GM12874 (cell line): ENCODE data around the gene FANCG.

Source experiments
- CTCF ChIP-seq: IDR thresholded peaks from 2 replicates; pipeline ENCODE4 v1.5.1; 2011; ENCODE audit warnings: low read depth, mild to moderate bottlenecking, control low read depth, low read length, moderate library complexity; ENCODE audit not compliant: insufficient read depth

Gene FANCG

DNA sequence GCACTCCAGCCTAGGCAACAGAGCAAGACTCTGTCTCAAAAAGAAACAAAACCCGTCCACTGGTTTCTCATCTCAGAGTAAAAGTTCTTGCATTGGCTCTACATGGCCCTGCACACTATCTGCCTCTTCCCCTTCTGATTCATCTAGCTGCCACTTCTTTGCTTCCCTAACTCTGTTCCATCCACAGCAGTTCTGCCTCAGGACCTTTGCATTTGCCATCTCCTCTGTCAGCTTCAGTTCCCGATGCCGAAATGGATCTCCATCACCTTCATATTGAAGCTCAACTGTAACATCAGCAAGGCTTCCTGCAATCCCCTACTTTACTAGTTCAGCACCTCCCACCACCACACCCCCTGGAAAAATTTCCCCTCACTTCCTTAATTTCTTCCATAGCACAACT, 17.8 kb upstream of the FANCG start:
- TF ChIP-seq CTCF, result no peak

DNA sequence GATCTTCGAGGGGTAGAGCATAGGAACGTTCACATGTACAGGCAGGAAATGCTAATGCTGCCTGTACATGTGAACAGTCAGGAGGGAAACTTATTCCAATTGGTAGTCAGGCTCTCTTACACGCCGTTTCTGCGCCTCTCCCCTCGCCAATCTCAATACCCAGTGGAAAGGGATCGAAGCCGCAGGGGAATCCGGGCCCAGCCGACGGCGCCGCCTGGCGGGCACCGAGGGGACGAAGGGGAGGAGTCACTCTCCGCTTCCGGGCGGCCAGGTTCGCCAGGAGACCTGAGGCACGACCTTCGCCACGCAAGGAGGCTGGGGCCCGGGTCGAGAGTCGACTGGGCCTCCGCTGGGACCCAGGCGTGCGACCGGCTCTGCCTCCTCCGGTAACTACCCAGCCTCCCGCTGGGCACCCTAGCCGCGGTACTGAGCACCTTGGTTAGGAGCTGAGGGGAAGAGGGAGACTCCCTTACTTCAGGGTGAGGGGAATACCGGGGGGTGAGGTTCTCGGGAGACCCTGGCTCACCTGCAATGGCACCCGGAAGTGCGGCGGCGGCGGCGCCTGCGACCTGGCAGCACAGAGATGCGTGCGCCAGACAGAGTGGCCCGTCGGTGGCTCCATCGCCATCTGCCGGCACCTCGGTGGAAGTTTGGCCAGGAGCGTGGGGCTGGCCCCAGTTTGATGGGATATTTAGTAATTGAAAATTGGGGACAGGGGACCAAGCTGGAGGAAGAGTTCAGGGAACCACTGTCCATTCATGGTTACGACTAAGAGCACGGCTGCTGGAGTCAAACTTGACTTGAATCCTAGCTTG, 16.5 kb upstream of the FANCG start, which contains the start of gene PIGO:
Gene PIGO (minus strand): TSS at position 557 of the 815 bp plus-strand sequence. CDS start 1,026 bp downstream, outside the sequence.
- TF ChIP-seq CTCF, result peak; percentile 95

GRCh38 chr9:35091536-35091935, 11.8 kb upstream of the FANCG start:
- no peak for TF ChIP-seq CTCF

GRCh38 chr9:35089434-35089833, 9.7 kb upstream of the FANCG start:
- no peak for TF ChIP-seq CTCF

DNA sequence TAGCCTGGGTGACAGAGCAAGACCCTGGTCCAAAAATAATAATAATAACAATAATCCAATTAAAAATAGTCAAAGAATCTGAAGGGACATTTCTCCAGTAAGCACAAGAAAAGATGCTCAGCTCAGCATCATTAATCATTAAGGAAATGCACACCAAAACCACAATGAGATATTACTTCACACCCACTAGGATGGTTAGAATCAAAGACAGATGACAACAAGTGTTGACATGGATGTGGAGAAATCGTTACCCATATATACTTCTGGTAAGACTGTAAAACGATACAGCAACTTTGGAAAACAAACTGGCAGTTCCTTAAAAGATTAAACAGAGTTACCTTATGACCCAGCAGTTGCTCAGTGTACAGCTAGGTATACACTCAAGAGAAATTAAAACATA, 5.3 kb upstream of the FANCG start:
- no peak for TF ChIP-seq CTCF

DNA sequence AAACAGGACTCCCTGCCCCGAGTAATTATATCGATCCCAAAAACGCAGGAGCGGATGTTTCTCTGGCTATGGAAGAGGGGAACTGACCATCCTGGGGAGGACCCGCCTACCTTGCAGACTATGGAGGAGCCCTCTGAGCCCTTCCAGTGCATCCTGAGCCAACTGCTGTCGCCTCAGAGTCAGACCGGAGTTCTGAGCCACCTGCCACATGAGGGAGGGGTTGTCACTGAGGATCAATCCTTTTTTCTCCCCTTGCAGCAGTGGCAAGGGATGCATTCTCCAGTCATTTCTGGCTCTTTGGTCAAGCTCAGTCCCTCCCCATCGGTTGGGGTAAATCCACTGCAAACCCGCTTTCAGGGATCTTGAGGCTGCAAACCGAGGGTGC, 709 bp downstream of the FANCG start:
- TF ChIP-seq CTCF, result no peak

GRCh38 chr9:35078066-35078465, 1.7 kb downstream of the FANCG start:
- no peak for TF ChIP-seq CTCF
